Right forelimb (tissue), 1 donor: ENCODE measurements around the gene PNPLA2.

Experiments
- DNase-seq: peaks from one replicate; pipeline ENCODE4 v3.0.0-alpha.2; 2018

PNPLA2 gene

DNA sequence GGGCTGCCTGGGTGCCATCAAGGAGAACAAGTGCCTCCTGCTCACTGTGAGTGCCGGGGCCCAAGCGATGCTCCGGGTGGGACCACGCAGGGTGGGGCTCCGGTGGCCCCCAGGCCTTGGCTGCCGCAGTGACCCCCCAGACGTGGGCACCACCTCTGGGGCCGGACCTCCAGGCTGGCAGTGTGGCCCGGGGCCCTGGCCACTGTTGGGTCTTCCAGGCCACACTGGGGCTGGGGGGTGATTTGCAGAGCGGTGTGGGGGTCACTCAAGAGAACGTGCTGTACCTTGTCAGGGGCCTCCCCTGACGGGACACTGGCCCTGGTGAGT lies 43.9 kb downstream of the PNPLA2 start:
- no peak for DNase-seq

- DNase-seq, result no peak
Observed at GRCh38 chr11:863023-863909, 44.6 kb downstream of the PNPLA2 start.

GRCh38 chr11:863910-864827 lies 45.5 kb downstream of the PNPLA2 start:
- no peak for DNase-seq

GRCh38 chr11:864898-865297 lies 46.2 kb downstream of the PNPLA2 start:
- no peak for DNase-seq

DNA sequence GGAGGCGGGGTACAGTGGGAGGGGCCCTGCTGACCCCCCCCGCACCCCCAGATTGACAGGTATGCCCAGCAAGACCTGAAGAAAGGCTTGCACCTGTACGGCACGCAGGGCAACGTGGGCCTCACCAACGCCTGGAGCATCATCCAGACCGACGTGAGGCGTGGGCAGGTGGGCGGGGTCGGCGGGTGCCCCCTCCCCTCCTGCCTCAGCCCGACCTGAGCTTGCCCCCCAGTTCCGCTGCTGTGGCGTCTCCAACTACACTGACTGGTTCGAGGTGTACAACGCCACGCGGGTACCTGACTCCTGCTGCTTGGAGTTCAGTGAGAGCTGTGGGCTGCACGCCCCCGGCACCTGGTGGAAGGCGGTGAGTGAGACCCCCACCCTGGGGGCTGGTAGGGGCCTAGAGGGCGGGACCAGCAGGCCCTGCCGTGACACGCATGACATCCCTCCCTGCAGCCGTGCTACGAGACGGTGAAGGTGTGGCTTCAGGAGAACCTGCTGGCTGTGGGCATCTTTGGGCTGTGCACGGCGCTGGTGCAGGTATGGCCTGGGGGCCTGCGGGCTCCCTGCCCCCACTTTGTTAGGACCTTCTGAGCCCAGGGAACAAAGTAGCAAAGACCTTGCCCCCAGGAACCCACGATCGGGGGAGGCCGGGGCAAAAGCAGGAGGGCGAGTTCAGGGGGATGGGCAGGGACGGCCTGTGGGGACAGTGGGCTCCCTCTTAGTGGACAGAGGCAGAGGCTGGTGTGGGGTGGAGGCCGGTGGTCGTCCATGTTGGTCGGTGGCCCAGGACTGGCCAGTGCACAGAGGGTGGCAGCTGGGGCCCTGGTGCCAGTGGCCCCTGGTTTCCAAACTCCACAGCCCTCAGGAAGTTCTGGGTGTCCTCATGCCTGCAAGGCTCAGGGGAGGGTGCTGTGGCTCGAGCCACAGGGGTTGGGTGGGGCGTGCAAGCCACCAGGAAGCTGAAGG lies 47.0 kb downstream of the PNPLA2 start:
- no peak for DNase-seq

GRCh38 chr11:866481-866880 lies 47.8 kb downstream of the PNPLA2 start:
- DNase-seq, result no peak

DNA sequence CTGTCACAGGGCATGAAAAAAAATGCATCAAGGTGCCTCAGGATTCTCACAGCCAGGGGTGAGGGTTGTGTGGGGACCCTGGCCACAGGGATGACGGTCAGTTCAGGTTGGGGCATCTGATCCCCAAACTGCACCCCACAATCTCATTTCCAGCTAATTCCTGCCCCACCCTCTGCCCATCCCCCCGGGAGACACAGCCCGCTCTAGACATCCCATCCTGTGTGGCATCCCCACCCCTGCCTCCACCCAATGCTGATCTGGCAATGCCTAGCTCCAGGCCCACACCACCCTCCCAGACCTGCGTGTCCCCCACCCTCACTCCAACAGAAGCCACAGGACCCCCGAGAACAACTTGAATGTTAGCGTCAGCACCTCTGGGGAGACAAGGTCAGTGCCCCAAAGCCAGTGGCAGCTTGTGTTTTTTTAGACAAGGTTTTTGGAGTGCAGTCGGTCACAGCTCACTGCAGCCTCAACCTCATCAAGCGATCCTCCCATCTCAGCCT lies 49.2 kb downstream of the PNPLA2 start:
- DNase-seq, result no peak

DNA sequence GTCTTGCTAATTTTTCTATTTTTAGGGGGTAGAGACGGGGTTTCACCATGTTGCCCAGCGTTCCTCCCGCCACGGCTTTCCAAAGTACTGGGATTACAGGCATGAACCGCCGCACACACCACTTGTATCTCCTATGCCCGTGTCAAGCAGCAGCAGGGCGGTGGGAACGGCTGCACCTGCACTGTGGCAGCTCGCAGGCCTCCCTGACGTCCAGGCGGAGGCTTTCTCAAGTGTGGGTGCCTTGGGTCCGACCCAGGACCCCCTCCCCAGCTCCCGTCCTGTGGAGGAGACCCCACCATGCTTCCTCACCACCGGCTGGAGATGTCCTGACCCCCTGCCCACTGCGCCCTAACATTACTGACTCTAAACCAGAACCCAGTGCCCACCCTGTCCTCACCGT lies 49.7 kb downstream of the PNPLA2 start:
- no peak for DNase-seq

- DNase-seq, result no peak
Observed at GRCh38 chr11:868802-869201, 50.1 kb downstream of the PNPLA2 start.

DNA sequence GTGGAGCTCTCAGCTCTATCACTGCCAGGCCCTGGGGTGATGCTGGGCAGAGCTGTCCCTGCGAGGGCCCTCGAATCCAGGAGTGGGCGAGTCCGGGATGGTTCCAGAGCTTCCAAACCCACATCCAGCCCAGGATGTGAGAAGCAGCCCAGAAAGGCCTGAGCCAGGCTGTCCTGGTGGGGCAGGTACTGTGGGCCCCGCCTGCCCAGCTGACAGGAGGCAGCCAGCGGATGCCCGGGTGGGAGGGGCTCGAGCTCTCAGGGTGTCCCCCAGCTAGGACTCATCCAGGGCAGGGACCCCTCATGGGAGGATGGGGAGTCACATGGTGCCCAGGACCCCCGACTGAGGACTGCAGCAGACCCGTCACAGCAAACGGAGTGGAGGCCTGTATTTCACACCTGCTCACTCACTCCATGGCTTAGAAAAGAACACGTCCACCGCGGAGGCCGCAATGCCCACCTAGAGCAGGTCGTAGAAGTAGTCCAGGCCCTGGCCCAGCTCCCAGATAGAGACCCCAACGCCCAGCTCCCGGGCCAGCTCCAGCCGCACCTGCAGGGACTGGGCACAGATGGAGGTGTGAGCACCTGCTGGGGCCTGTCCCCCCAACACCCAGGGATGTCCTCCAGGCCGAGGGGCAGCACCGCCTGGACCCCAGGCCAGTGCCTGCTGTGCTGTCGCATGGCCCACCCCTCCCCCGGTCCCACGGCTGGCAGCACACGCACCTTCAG lies 50.8 kb downstream of the PNPLA2 start:
- no peak for DNase-seq

DNA sequence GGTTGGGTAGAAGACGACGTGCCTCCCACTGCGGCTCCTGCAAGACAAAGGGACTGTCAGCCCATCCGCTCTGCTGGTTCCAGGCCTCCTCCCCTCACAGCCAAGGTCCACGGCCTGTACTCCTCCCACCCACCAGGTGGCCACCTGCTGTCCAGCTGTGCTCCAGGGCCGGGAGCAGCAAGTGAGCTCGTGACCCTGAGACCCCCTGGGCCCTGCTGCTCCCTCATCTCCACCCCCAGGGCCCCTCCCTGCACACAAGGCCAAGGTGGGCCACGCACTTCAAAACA lies 51.4 kb downstream of the PNPLA2 start:
- no peak for DNase-seq

GRCh38 chr11:870418-870817 lies 51.7 kb downstream of the PNPLA2 start:
- no peak for DNase-seq

GRCh38 chr11:871472-871871 lies 52.8 kb downstream of the PNPLA2 start:
- no peak for DNase-seq

GRCh38 chr11:872799-873198 lies 54.1 kb downstream of the PNPLA2 start:
- DNase-seq, result no peak

- DNase-seq, result no peak
Observed at GRCh38 chr11:873706-874105, 55.0 kb downstream of the PNPLA2 start.
